Kidney epithelial cell (primary cell): ENCODE measurements around the gene SCMH1. TPM values are rescaled to one million over a fixed set of nuclear protein-coding genes. Genes with fewer than 3 reads are reported as not detected.
"Not testable (repeated sequence)": the region's sequence is repeated elsewhere in the genome, so short reads cannot be mapped to it uniquely, and the experiment has no call there.

ENCODE experiments used
- DNase-seq: peaks from one replicate; pipeline ENCODE4 v3.0.0-alpha.2; 2010; ENCODE audit warnings: low read depth
- H3K27me3 ChIP-seq: 2 replicates; pipeline ENCODE4 v1.6.0; 2011; ENCODE audit warnings: low read length; ENCODE audit not compliant: control insufficient read depth, insufficient read depth
- H3K36me3 ChIP-seq: 2 replicates; pipeline ENCODE4 v1.5.1; 2011; ENCODE audit warnings: low read length; ENCODE audit not compliant: control insufficient read depth, insufficient read depth
- H3K4me3 ChIP-seq: 2 replicates; pipeline ENCODE4 v1.5.1; 2011; ENCODE audit warnings: low read depth, mild to moderate bottlenecking, control low read depth, low read length
- total RNA-seq: library from RNA; depleted of rRNA; stranded (reverse); fragments of >200 nt; gene quantifications from 2 replicates; pipeline ENCODE4 v1.2.3, GENCODE V29; 2015
- TF ChIP-seq, protein P1 (sequence below): IDR thresholded peaks from 2 replicates; pipeline ENCODE4 v1.5.1; 2011; ENCODE audit warnings: mild to moderate bottlenecking, moderate library complexity, low read length, control low read depth, inconsistent platforms; ENCODE audit not compliant: insufficient read depth, poor library complexity, severe bottlenecking

SCMH1 gene
- total RNA-seq, 1 donor from 2014 or later: 24.3 TPM

DNA sequence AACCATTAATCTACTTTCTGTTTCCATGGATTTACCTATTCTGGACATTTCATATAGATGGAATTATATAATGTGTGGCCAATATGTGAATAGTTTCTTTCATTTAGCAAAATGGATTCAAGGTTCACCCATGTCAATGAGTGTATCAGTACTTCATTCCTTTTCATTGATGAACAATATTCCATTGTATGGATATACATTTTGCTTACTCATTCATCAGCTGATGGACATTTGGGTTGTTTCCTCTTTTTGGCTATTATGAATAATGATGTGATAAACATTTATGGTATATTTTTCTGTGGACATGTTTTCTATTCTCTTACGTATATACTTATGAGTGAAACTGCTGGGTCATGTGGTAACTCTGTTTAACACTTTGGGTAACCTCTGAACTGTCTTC is 97.8 kb downstream of the SCMH1 start:
- Histone ChIP-seq H3K4me3 (no peak overlapping the region), H3K36me3 (no peaks in the 10 kb centered on the region), H3K27me3 (no peaks in the 10 kb centered on the region)
- no peak for DNase-seq
- TF ChIP-seq, protein P1, sequence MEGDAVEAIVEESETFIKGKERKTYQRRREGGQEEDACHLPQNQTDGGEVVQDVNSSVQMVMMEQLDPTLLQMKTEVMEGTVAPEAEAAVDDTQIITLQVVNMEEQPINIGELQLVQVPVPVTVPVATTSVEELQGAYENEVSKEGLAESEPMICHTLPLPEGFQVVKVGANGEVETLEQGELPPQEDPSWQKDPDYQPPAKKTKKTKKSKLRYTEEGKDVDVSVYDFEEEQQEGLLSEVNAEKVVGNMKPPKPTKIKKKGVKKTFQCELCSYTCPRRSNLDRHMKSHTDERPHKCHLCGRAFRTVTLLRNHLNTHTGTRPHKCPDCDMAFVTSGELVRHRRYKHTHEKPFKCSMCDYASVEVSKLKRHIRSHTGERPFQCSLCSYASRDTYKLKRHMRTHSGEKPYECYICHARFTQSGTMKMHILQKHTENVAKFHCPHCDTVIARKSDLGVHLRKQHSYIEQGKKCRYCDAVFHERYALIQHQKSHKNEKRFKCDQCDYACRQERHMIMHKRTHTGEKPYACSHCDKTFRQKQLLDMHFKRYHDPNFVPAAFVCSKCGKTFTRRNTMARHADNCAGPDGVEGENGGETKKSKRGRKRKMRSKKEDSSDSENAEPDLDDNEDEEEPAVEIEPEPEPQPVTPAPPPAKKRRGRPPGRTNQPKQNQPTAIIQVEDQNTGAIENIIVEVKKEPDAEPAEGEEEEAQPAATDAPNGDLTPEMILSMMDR: no peak

DNA sequence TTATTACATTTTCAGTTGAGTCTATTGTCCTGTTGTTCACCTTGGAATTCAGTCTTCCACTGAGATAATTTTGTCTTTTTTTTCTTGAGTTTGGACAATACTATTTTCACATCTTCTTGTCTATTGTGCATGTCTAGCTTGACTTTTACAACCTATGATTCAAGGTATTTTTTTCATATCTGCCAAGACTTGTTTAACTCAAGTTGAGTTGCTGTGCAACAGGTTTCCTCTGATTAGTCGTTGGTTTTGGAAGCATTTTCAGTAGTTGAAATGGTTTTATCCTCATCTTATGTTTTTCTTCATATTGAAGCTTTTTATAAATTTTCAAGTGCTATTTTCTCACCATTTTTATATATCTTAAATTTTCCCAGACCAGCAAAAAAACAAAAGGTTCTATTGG is 103.6 kb downstream of the SCMH1 start:
- H3K27me3 ChIP-seq: no peaks in the 10 kb centered on the region
- H3K4me3 ChIP-seq: no peak overlapping the region
- TF ChIP-seq, protein P1: no peak
- H3K36me3 ChIP-seq: no peaks in the 10 kb centered on the region
- no peak for DNase-seq

DNA sequence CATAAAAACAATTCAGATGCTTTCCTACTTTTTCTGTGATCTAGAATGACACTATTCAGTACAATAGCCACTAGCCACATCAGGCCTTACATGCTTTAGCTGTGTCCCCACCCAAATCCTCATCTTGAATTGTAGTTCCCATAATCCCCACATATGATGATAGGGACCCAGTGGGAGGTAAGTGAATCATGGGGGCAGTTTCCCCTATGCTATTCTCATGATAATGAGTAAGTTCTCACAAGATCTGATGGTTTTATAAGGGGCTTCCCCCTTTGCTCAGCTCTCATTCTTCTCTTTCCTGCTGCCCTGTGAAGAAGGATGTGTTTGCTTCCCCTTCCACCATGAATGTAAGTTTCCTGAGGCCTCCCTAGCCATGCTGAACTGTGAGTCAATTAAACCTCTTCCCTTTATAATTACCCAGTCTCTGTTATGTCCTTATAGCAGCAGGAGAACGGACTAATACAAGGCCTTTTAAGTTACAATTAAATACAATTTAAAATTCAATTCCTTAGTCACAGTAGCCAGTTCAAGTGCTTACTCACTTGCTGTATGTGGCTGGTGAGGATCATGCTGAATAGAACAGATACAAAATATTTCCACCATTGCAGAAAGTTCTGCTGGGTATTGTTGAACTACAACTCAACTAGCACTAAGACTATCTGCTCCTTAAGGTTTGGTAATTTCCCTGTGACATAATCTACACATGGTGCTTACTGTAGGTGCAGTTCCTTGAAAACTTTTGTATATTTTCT is 106.7 kb downstream of the SCMH1 start:
- no peak overlapping the region for H3K4me3 ChIP-seq
- TF ChIP-seq, protein P1: no peak
- no peaks in the 10 kb centered on the region for H3K36me3 ChIP-seq
- no peaks in the 10 kb centered on the region for H3K27me3 ChIP-seq
- DNase-seq: no peak

DNA sequence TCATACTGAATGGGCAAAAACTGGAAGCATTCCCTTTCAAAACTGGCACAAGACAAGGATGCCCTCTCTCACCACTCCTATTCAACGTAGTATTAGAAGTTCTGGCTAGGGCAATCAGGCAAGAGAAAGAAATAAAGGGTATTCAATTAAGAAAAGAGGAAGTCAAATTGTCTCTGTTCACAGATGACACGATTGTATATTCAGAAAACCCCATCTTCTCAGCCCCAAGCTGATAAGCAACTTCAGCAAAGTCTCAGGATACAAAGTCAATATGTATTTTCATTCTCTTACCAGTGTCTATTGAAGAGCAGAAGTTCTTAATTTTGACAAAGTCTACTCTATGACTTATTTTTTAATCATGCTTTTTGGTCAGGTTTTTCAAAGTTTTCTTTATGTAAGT is 107.8 kb downstream of the SCMH1 start:
- not testable (repeated sequence) for DNase-seq, H3K4me3 ChIP-seq, H3K36me3 ChIP-seq, H3K27me3 ChIP-seq

DNA sequence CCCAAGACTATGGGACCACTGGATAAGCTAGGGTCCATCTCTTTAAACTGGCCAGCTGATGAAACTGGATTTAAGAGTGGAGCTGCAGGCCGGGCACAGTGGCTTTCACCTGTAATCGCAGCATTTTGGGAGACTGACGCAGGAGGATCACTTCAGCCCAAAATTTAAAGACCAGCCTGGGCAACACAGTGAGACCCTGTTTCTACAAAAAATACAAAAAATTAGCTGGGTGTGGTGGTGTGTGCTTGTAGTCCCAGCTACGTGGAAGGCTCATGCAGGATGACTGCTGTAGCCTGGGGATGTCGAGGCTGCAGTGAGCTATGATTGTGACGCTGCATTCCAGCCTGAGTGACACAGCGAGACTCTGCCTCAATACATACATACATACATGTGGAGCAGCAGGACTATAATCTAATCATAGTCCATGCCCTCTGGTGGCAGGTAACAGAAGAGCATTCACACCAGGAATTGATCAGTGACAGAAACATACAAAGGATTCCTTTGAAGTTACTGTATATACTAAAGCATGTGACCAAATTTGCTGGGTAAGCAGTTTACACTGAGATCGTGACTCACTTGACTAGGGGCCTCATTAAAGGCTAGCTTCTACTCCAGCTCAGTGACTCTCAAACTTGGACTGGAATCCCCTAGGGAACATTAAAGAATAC is 119.1 kb downstream of the SCMH1 start:
- H3K36me3 ChIP-seq: no peaks in the 10 kb centered on the region
- H3K4me3 ChIP-seq: no peak overlapping the region
- peak; percentile 78 for DNase-seq
- TF ChIP-seq, protein P1: peak; percentile 65
- no peaks in the 10 kb centered on the region for H3K27me3 ChIP-seq

DNA sequence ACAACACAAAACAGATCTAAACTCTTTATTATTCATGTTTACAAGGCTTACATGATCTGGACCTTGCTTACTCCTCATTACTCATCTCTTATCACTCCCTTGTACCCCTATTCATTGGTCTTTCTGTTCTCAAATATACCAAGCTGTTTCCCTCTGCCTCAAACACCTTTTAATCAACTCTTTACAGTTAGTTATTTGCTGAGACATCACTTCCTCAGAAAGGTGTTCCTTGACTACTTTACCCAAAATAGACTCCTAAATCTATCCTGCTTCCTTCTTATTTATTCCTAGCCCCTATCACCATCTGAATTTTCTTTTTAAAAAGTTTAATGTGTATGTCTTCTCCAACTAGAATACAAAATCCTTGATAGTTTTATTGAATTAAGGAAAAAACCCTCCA is 120.0 kb downstream of the SCMH1 start:
- no peak for DNase-seq

More for the DNA sequence above, 120.0 kb downstream of the SCMH1 start:
- Histone ChIP-seq H3K27me3 (no peaks in the 10 kb centered on the region), H3K36me3 (no peaks in the 10 kb centered on the region), H3K4me3 (no peak overlapping the region)
- TF ChIP-seq, protein P1: no peak
